HUES6 (cell line): ENCODE results near the gene OSBP2.

Source experiments
- H3K27ac ChIP-seq: 2 replicates; pipeline ENCODE4 v1.7.0; 2013; ENCODE audit warnings: low read depth, mild to moderate bottlenecking, low read length, inconsistent platforms
- H3K27me3 ChIP-seq: 2 replicates; pipeline ENCODE4 v1.6.1; 2013; ENCODE audit warnings: low read length; ENCODE audit not compliant: control insufficient read depth, insufficient read depth
- H3K36me3 ChIP-seq: 2 replicates; pipeline ENCODE4 v1.6.1; 2013; ENCODE audit warnings: low read length; ENCODE audit not compliant: control insufficient read depth, insufficient read depth
- H3K4me1 ChIP-seq: 2 replicates; pipeline ENCODE4 v1.6.1; 2013; ENCODE audit warnings: low read length; ENCODE audit not compliant: control insufficient read depth, insufficient read depth
- H3K4me3 ChIP-seq: 2 replicates; pipeline ENCODE4 v1.5.1; 2013; ENCODE audit warnings: low read depth, low read length
- H3K9ac ChIP-seq: one replicate; pipeline ENCODE4 v1.6.1; 2013; ENCODE audit warnings: mild to moderate bottlenecking, low read length
- H3K9me3 ChIP-seq: 2 replicates; pipeline ENCODE4 v1.6.1; 2013; ENCODE audit warnings: low read depth, low read length; ENCODE audit not compliant: control insufficient read depth, insufficient read depth

OSBP2 gene

GRCh38 chr22:30680991-30681770 lies 13.5 kb upstream of the OSBP2 start:
- Histone ChIP-seq H3K9ac (no peak overlapping the region), H3K27me3 (peaks cover 2% of the 10 kb centered on the region; the same call in 1 of the 2 replicates), H3K4me3 (no peak overlapping the region), H3K27ac (no peak overlapping the region), H3K9me3 (no peaks in the 10 kb centered on the region), H3K4me1 (0 out of 2 replicates have a peak, but pooled peaks cover 5% of the 10 kb centered on the region), H3K36me3 (no peaks in the 10 kb centered on the region)

GRCh38 chr22:30681831-30682230 lies 12.8 kb upstream of the OSBP2 start:
- Histone ChIP-seq H3K27ac (no peak overlapping the region), H3K4me1 (0 out of 2 replicates have a peak, but pooled peaks cover 5% of the 10 kb centered on the region), H3K27me3 (peaks cover 2% of the 10 kb centered on the region; the same call in 1 of the 2 replicates), H3K36me3 (no peaks in the 10 kb centered on the region), H3K9ac (no peak overlapping the region), H3K9me3 (no peaks in the 10 kb centered on the region), H3K4me3 (no peak overlapping the region)

DNA sequence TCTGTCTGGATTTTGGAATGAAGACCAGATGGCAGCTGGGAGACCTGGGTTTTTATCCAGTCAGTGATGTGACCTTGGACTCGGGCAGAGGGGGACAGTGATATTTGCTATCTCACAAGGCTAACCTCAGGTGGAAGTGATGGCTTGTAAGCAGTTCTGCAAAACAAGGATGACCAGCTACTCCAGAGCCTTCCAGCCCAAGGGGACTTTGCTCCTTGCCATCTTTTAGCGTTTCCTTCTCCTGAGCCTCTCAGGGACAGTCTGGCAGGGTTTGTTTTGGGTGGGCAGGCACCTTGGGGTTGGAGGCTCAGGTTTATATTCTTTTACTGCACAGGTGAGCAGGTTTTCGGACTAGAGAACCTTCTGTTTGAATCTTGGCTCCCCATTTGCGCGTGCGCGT lies 9.5 kb upstream of the OSBP2 start:
- Histone ChIP-seq H3K9ac (no peak overlapping the region), H3K4me3 (no peak overlapping the region), H3K36me3 (no peaks in the 10 kb centered on the region), H3K27ac (no peak overlapping the region), H3K4me1 (0 out of 2 replicates have a peak, but pooled peaks cover 5% of the 10 kb centered on the region), H3K27me3 (no peaks in the 10 kb centered on the region), H3K9me3 (no peaks in the 10 kb centered on the region)

- Histone ChIP-seq H3K4me3 (no peak overlapping the region), H3K4me1 (no peaks in the 10 kb centered on the region), H3K9me3 (no peaks in the 10 kb centered on the region), H3K27ac (no peak overlapping the region), H3K36me3 (no peaks in the 10 kb centered on the region), H3K9ac (no peak overlapping the region), H3K27me3 (no peaks in the 10 kb centered on the region)
These were observed 7.3 kb upstream of the OSBP2 start for GRCh38 chr22:30687358-30687757.

GRCh38 chr22:30689622-30690021 lies 5.1 kb upstream of the OSBP2 start:
- H3K9ac ChIP-seq = no peak overlapping the region
- H3K4me3 ChIP-seq = no peak overlapping the region
- H3K9me3 ChIP-seq = no peaks in the 10 kb centered on the region
- H3K27ac ChIP-seq = no peak overlapping the region
- H3K36me3 ChIP-seq = no peaks in the 10 kb centered on the region
- H3K4me1 ChIP-seq = no peaks in the 10 kb centered on the region
- peaks cover 6% of the 10 kb centered on the region; the same call in 1 of the 2 replicates for H3K27me3 ChIP-seq

DNA sequence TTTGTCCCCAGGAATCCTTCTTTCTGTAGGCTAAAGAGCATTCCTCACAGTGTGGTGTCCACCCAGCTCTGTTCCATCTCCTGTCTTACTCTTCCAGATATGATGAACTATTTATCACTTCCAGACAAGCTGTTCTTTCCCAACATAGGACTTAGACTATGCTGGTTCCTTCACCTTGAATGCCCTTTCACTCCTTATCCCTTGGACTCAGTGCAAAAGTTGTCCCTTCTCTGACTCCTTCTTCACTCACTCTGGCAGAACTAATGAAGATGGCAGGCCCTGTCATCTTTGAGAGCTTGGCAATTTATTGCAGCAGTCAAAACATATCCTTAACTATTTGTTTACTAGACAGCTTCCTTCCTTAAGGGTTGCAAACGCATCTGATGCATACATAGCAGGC lies 3.5 kb upstream of the OSBP2 start:
- Histone ChIP-seq H3K27me3 (peaks cover 20% of the 10 kb centered on the region), H3K9me3 (no peaks in the 10 kb centered on the region), H3K4me3 (no peak overlapping the region), H3K4me1 (peaks cover 6% of the 10 kb centered on the region), H3K9ac (no peak overlapping the region), H3K36me3 (no peaks in the 10 kb centered on the region), H3K27ac (no peak overlapping the region)

- Histone ChIP-seq H3K27ac (peak overlapping the region; percentile 59; the same call in 1 of the 2 replicates), H3K9me3 (no peaks in the 10 kb centered on the region), H3K4me3 (peak overlapping the region; percentile 89), H3K36me3 (no peaks in the 10 kb centered on the region), H3K9ac (peak overlapping the region; percentile 79), H3K27me3 (peaks cover 29% of the 10 kb centered on the region), H3K4me1 (peaks cover 6% of the 10 kb centered on the region)
These were observed 469 bp upstream of the OSBP2 start for GRCh38 chr22:30694171-30694639.

DNA sequence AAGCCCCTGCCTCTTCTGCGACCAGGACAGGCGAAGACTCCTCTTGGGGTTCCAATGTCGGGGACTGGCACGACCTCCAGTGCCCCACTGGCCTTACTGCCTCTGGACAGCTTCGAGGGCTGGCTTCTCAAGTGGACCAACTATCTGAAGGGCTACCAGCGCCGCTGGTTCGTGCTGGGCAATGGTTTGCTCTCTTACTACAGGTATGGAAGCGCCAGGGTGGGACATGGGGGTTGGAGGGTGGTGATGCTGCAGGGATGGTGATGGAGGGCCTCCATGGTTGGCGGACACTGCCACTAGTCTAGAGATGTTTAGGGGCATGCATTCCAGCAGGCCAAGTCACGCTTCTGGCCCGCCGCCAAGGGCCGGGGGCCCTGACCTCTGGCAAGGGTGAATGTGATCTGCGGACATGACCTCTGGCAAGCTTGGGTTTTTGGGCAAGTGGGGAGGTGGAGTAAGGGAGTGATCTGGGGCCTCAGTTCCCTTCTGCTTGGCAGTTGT lies 727 bp downstream of the OSBP2 start:
- Histone ChIP-seq H3K4me3 (peak overlapping the region; percentile 82), H3K36me3 (no peaks in the 10 kb centered on the region), H3K9me3 (no peaks in the 10 kb centered on the region), H3K9ac (peak overlapping the region; percentile 7), H3K27ac (no peak overlapping the region), H3K4me1 (peaks cover 6% of the 10 kb centered on the region), H3K27me3 (peaks cover 29% of the 10 kb centered on the region)

- H3K4me3 ChIP-seq = peak overlapping the region; percentile 82; the same call in 1 of the 2 replicates
- H3K27ac ChIP-seq = no peak overlapping the region
These were observed 1.4 kb downstream of the OSBP2 start for GRCh38 chr22:30695871-30696655.

DNA sequence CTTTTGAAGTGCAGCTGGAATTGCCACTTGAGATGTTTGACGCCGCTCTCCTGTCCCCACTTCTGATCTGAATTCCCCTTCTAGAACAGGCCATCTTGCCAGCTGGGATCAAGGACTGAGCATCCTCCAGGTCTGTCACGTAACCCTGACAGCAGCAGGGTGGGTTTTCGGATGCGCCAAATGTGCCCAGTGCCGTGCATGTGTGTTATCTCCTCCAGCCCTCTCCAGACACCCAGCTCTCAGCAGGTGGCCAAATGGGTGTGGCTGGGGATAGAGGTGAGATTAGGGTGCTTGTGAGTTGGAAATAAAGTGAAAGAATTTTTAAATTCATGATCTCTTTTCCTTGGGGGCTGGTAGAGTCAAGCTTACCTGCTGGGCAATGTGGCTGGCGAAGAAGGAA lies 3.3 kb downstream of the OSBP2 start:
- Histone ChIP-seq H3K4me1 (peaks cover 6% of the 10 kb centered on the region), H3K9me3 (no peaks in the 10 kb centered on the region), H3K4me3 (no peak overlapping the region), H3K36me3 (no peaks in the 10 kb centered on the region), H3K9ac (no peak overlapping the region), H3K27me3 (peaks cover 29% of the 10 kb centered on the region), H3K27ac (no peak overlapping the region)

More at GRCh38 chr22:30695871-30696655, 1.4 kb downstream of the OSBP2 start:
- H3K9ac ChIP-seq = no peak overlapping the region
- H3K9me3 ChIP-seq = no peaks in the 10 kb centered on the region
- peaks cover 6% of the 10 kb centered on the region for H3K4me1 ChIP-seq
- peaks cover 29% of the 10 kb centered on the region for H3K27me3 ChIP-seq
- H3K36me3 ChIP-seq = no peaks in the 10 kb centered on the region

DNA sequence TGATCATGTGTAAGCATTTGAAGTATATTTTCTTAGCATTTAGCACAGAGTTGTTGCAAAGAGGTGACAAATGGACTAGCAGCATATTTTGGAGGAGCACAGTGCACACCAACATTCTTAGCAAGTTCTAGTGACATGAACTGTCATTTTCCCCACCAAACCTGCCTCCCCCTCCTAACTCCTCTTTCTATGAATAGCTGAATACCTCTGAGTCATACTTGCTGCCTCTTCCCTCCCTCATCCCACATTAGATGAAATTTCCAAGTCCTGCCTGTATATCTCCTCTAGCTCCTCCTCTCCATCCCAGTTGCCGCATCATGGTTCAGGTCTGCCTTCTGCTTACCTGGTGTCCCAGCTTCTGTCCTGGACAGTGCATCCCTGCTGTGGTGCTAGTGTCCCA lies 7.2 kb downstream of the OSBP2 start:
- no peak overlapping the region for H3K27ac ChIP-seq
- peaks cover 14% of the 10 kb centered on the region for H3K4me1 ChIP-seq

More for the DNA sequence above, 7.2 kb downstream of the OSBP2 start:
- Histone ChIP-seq H3K9ac (no peak overlapping the region), H3K4me3 (no peak overlapping the region), H3K9me3 (no peaks in the 10 kb centered on the region), H3K27me3 (peaks cover 3% of the 10 kb centered on the region; the same call in 1 of the 2 replicates), H3K36me3 (no peaks in the 10 kb centered on the region)
